GM19239 (cell line): Measurements from ENCODE around the gene PRSS36.
"Not testable (repeated sequence)": the region's sequence is repeated elsewhere in the genome, so short reads cannot be mapped to it uniquely, and the experiment has no call there.

Source experiments
- DNase-seq: peaks from one replicate; pipeline ENCODE4 v3.0.0; 2011; ENCODE audit warnings: low spot score; ENCODE audit not compliant: insufficient read length
- FAIRE-seq: peaks from 2 replicates; lab custom pipeline; 2011; peaks lifted over from hg19 to GRCh38; lab: Jason Lieb, UNC

Gene PRSS36

GRCh38 chr16:31143011-31143693, 6.7 kb downstream of the PRSS36 start:
- FAIRE-seq: no peak
- no peak for DNase-seq

DNA sequence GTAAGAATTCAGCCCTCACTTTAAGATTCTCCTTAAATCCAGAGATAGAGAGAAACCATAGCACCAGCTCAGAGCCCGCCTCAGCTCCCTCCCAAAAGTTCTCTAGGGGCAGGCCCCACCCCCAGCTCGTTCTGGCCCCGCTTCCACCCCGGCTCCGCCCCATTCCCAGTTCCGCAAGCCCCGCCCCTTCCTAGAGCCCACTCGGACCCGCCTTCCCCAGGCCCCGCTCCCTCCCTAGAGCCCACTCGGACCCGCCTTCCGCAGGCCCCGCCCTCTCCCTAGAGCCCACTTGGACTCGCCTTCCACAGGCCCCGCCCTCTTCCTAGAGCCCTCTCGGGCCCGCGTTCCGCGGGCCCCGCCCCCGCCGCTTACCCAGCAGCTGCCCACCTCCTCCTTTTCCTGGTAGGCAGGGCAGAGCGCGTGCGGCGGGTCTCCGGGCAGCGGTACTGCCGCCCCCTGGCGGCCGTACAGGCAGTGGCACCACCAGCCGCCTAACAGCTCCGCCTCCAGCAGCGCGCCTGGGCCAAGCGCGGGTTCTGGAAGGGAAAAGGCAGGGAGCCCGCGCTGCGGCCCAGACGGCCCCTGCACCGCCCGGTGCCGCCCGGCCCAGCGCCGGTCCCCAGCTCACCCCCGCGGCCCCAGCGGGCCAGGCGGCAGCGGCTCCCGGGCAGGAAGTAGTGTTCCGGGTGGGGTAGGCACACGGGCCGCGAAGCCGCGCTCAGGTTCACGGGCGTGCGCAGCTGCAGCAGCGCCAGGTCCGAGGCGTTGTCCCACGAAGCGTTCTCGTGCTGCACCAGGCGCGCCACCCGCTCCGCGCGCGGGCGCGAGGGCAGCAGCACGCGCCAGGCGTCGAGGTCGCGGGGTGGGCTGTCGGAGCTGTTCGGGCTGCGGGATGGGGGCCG, 7.5 kb downstream of the PRSS36 start:
- peak; percentile 100 for DNase-seq
- peak; percentile 93 for FAIRE-seq

- FAIRE-seq: no peak
- no peak for DNase-seq
These were observed 8.3 kb downstream of the PRSS36 start for GRCh38 chr16:31141489-31142108.

DNA sequence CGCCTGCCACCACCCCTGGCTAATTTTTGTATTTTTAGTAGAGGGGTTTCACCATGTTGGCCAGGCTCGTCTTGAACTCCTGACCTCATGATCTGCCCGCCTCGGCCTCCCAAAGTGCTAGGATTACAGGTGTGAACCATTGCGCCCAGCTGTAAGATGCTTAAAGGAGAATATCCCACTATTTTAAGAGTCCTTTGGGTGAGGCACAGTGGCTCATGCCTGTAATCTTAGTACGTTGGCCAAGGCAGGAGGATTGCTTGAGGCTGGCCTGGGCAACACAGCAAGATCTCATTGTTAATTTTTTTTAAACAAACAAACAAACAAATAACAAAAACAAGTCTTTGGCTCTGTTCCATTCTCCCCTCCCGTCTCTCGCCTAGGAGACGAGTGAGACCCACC, 8.8 kb downstream of the PRSS36 start:
- FAIRE-seq, DNase-seq: not testable (repeated sequence)

- no peak for DNase-seq
- FAIRE-seq: no peak
These were observed 11.0 kb downstream of the PRSS36 start for GRCh38 chr16:31138621-31139578.

- not testable (repeated sequence) for DNase-seq, FAIRE-seq
These were observed 12.9 kb downstream of the PRSS36 start for GRCh38 chr16:31136822-31137499.

DNA sequence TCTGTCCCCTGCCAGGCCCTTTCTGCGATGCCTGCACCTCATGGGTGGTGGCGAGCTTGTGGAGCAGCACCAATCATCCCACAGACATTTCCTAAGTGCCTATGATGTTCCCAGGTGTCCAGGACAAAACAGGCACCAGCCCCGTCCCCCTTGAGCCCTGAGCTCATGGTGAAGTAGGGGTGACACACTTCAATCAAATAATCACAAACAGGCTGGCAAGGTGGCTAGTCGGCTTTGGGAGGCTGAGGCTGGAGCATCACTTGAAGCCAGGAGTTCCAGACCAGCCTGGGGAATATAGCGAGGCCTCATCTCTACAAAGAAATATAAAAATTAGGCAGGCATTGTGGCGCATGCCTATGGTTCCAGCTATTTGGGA, 13.6 kb downstream of the PRSS36 start:
- FAIRE-seq (no peak), DNase-seq (no peak)

GRCh38 chr16:31135535-31136286, 14.2 kb downstream of the PRSS36 start, which contains the start of gene PRSS8:
Gene PRSS8 (minus strand): TSS chr16:31135727. CDS start chr16:31135498, 229 bp downstream.
- DNase-seq (no peak), FAIRE-seq (no peak)

- DNase-seq: no peak
- no peak for FAIRE-seq
These were observed 15.0 kb downstream of the PRSS36 start for GRCh38 chr16:31134625-31135534.

GRCh38 chr16:31134091-31134571, 15.7 kb downstream of the PRSS36 start:
- DNase-seq (no peak), FAIRE-seq (no peak)

GRCh38 chr16:31133046-31133501, 16.8 kb downstream of the PRSS36 start:
- DNase-seq (no peak), FAIRE-seq (no peak)

- DNase-seq (no peak), FAIRE-seq (no peak)
These were observed 17.4 kb downstream of the PRSS36 start for GRCh38 chr16:31132303-31132979.

DNA sequence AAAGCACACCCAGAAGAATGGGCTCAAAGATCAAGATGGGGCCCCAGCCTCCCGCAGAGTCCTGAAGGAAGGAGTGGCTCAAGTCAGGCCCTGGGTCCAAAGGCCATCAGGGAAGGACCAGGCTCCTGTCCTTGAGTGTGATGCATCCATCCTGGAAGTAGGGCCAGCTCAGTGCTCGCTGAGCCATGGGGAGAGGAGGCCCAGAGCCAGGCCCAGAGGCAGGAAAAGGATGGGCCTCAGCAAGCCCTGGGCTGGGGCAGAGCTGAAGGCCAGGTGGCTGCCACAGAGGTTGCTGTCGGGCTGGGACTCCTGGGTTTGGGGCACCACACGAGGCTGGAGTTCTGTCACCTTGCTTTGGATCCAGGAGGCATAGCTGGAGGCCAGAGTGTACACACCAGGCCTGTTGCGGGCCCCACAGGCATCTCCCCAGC, 18.0 kb downstream of the PRSS36 start:
- FAIRE-seq: no peak
- no peak for DNase-seq

- DNase-seq (no peak), FAIRE-seq (no peak)
These were observed 18.4 kb downstream of the PRSS36 start for GRCh38 chr16:31131416-31131815.

- DNase-seq (no peak), FAIRE-seq (no peak)
These were observed 19.0 kb downstream of the PRSS36 start for GRCh38 chr16:31130899-31131298.

GRCh38 chr16:31130336-31130891, 19.5 kb downstream of the PRSS36 start:
- no peak for DNase-seq
- no peak for FAIRE-seq
